ENCODE results near the gene BCR. TPM values are rescaled to one million over a fixed set of nuclear protein-coding genes. Genes with fewer than 3 reads are reported as not detected.

The BCR gene
- total RNA-seq, 1 experiment from 2014 or later: 10.2 TPM

GRCh38 chr22:23242473-23243001 is 62.2 kb downstream of the BCR start:
- DNase-seq (ENCODE audit: low read depth): no peak

- DNase-seq (ENCODE audit: low read depth): no peak
Measured at GRCh38 chr22:23243006-23243573, 62.8 kb downstream of the BCR start.

GRCh38 chr22:23243859-23244689 is 63.8 kb downstream of the BCR start:
- DNase-seq (ENCODE audit: low read depth): no peak

- DNase-seq (ENCODE audit: low read depth): no peak
Measured at GRCh38 chr22:23244690-23245044, 64.4 kb downstream of the BCR start.

GRCh38 chr22:23245045-23245798 is 64.9 kb downstream of the BCR start:
- DNase-seq (ENCODE audit: low read depth): peak; percentile 90

GRCh38 chr22:23245799-23246136 is 65.5 kb downstream of the BCR start:
- DNase-seq (ENCODE audit: low read depth): no peak

GRCh38 chr22:23246982-23247766 is 66.9 kb downstream of the BCR start:
- DNase-seq (ENCODE audit: low read depth): no peak

GRCh38 chr22:23248583-23248982 is 68.3 kb downstream of the BCR start:
- DNase-seq (ENCODE audit: low read depth): no peak

GRCh38 chr22:23250056-23250784 is 69.9 kb downstream of the BCR start:
- no peak for DNase-seq (ENCODE audit: low read depth)

GRCh38 chr22:23250785-23251363 is 70.6 kb downstream of the BCR start:
- no peak for DNase-seq (ENCODE audit: low read depth)

- DNase-seq (ENCODE audit: low read depth): no peak
Measured at GRCh38 chr22:23251445-23252093, 71.3 kb downstream of the BCR start.

GRCh38 chr22:23253475-23254055 is 73.3 kb downstream of the BCR start:
- no peak for DNase-seq (ENCODE audit: low read depth)

GRCh38 chr22:23255506-23256170 is 75.3 kb downstream of the BCR start:
- no peak for DNase-seq (ENCODE audit: low read depth)

- DNase-seq (ENCODE audit: low read depth): no peak
Measured at GRCh38 chr22:23256171-23256932, 76.0 kb downstream of the BCR start.

- DNase-seq (ENCODE audit: low read depth): peak; percentile 9
Measured at GRCh38 chr22:23256986-23257888, 76.9 kb downstream of the BCR start.

GRCh38 chr22:23257889-23258825 is 77.8 kb downstream of the BCR start:
- no peak for DNase-seq (ENCODE audit: low read depth)
